OCI-LY1 (cell line): ENCODE results near the gene SLC30A5.

Experiments
- H2AFZ ChIP-seq: fragments of 200-600 bp; sonication (generic), shearing (Covaris generic); 2 replicates; pipeline ENCODE4 v1.6.0; 2014; ENCODE audit warnings: antibody characterized with exemption, mild to moderate bottlenecking, low read length
- H3F3A ChIP-seq: fragments of 200-600 bp; sonication (generic), shearing (Covaris generic); 2 replicates; pipeline ENCODE4 v1.6.0; 2014; ENCODE audit warnings: mild to moderate bottlenecking, antibody characterized with exemption, low read length, moderate library complexity; ENCODE audit not compliant: insufficient read depth
- H3K27ac ChIP-seq: fragments of 200-600 bp; sonication (generic); 2 replicates; pipeline ENCODE4 v1.5.1; 2014; ENCODE audit warnings: low read length, mixed run types, mild to moderate bottlenecking, low read depth; ENCODE audit not compliant: poor library complexity, severe bottlenecking
- H3K27me3 ChIP-seq: fragments of 200-600 bp; sonication (generic); 2 replicates; pipeline ENCODE4 v1.6.0; 2014; ENCODE audit warnings: antibody characterized with exemption, mild to moderate bottlenecking, low read length, moderate library complexity; ENCODE audit not compliant: insufficient read depth
- H3K36me3 ChIP-seq: fragments of 200-600 bp; sonication (generic); 2 replicates; pipeline ENCODE4 v1.6.1; 2014; ENCODE audit warnings: mild to moderate bottlenecking, antibody characterized with exemption, low read length, moderate library complexity, mixed read lengths; ENCODE audit not compliant: insufficient read depth
- H3K4me1 ChIP-seq: fragments of 200-600 bp; sonication (generic); 2 replicates; pipeline ENCODE4 v1.5.1; 2014; ENCODE audit warnings: mild to moderate bottlenecking, low read length, moderate library complexity; ENCODE audit not compliant: insufficient read depth, severe bottlenecking
- H3K4me2 ChIP-seq: fragments of 200-600 bp; sonication (generic), shearing (Covaris generic); 2 replicates; pipeline ENCODE4 v1.6.1; 2014; ENCODE audit warnings: low read length
- H3K4me3 ChIP-seq: fragments of 200-600 bp; sonication (generic); 2 replicates; pipeline ENCODE4 v1.5.1; 2014; ENCODE audit warnings: low read length, low read depth, mild to moderate bottlenecking, mixed read lengths; ENCODE audit not compliant: poor library complexity, severe bottlenecking
- H3K79me2 ChIP-seq: fragments of 200-600 bp; shearing (Covaris generic); 2 replicates; pipeline ENCODE4 v1.6.1; 2016; ENCODE audit warnings: mixed run types, low read length, mixed read lengths; ENCODE audit not compliant: insufficient read depth
- H3K9ac ChIP-seq: fragments of 200-600 bp; sonication (generic), shearing (Covaris generic); 2 replicates; pipeline ENCODE4 v1.6.1; 2014; ENCODE audit warnings: mild to moderate bottlenecking, low read length, mixed read lengths
- H3K9me2 ChIP-seq: fragments of 200-600 bp; sonication (generic), shearing (Covaris generic); 2 replicates; pipeline ENCODE4 v1.6.1; 2014; ENCODE audit warnings: low read depth, mild to moderate bottlenecking, low read length, mixed read lengths
- H3K9me3 ChIP-seq: fragments of 200-600 bp; shearing (Covaris generic); 2 replicates; pipeline ENCODE4 v1.6.1; 2014; ENCODE audit warnings: low read length, mixed read lengths
- H4K20me1 ChIP-seq: fragments of 200-600 bp; sonication (generic), shearing (Covaris generic); 2 replicates; pipeline ENCODE4 v1.6.0; 2016; ENCODE audit warnings: mild to moderate bottlenecking, low read length; ENCODE audit not compliant: insufficient read depth
- CTCF ChIP-seq: fragments of 200-600 bp; sonication (generic), shearing (Covaris generic); IDR thresholded peaks from 2 replicates; pipeline ENCODE4 v1.5.1; 2017; ENCODE audit warnings: mild to moderate bottlenecking, antibody characterized with exemption, low read length, moderate library complexity, mixed read lengths
- EZH2 ChIP-seq: fragments of 200-600 bp; sonication (generic), shearing (Covaris generic); IDR thresholded peaks from 2 replicates; pipeline ENCODE4 v1.8.0; 2017; ENCODE audit warnings: borderline replicate concordance, mixed run types, mild to moderate bottlenecking, antibody characterized with exemption, low read length, moderate library complexity, mixed read lengths

SLC30A5 gene

GRCh38 chr5:69090158-69090557 lies 3.7 kb upstream of the SLC30A5 start:
- H3K27ac ChIP-seq: no peak overlapping the region
- peaks cover 12% of the 10 kb centered on the region for H3K4me1 ChIP-seq
- no peaks in the 10 kb centered on the region for H3F3A ChIP-seq
- peaks cover under 1% of the 10 kb centered on the region; the same call in 1 of the 2 replicates for H3K36me3 ChIP-seq
- no peaks in the 10 kb centered on the region for H3K9me3 ChIP-seq
- H3K4me2 ChIP-seq: no peak overlapping the region
- H2AFZ ChIP-seq: no peak overlapping the region
- H3K9ac ChIP-seq: no peak overlapping the region
- H3K4me3 ChIP-seq: no peak overlapping the region
- no peaks in the 10 kb centered on the region for H4K20me1 ChIP-seq
- no peaks in the 10 kb centered on the region for H3K9me2 ChIP-seq
- TF ChIP-seq EZH2 (no peak), CTCF (no peak)
- no peaks in the 10 kb centered on the region for H3K27me3 ChIP-seq
- peaks cover 9% of the 10 kb centered on the region for H3K79me2 ChIP-seq

- 0 out of 2 replicates have a peak overlapping the region, but pooled peaks have one; percentile 79 for H2AFZ ChIP-seq
- no peaks in the 10 kb centered on the region for H3K9me2 ChIP-seq
- no peaks in the 10 kb centered on the region for H3K9me3 ChIP-seq
- H3K36me3 ChIP-seq: peaks cover 11% of the 10 kb centered on the region; the same call in 1 of the 2 replicates
- no peaks in the 10 kb centered on the region for H3F3A ChIP-seq
- H3K4me1 ChIP-seq: peaks cover 21% of the 10 kb centered on the region
- TF ChIP-seq EZH2 (no peak), CTCF (no peak)
- H4K20me1 ChIP-seq: no peaks in the 10 kb centered on the region
- H3K27ac ChIP-seq: no peak overlapping the region
- H3K9ac ChIP-seq: no peak overlapping the region
- H3K4me3 ChIP-seq: no peak overlapping the region
- H3K79me2 ChIP-seq: peaks cover 12% of the 10 kb centered on the region
- no peak overlapping the region for H3K4me2 ChIP-seq
- H3K27me3 ChIP-seq: no peaks in the 10 kb centered on the region
These were observed 2.0 kb upstream of the SLC30A5 start for GRCh38 chr5:69091771-69092170.

GRCh38 chr5:69092969-69093368 lies 845 bp upstream of the SLC30A5 start:
- Histone ChIP-seq H3K4me1 (peaks cover 21% of the 10 kb centered on the region), H3K9me3 (no peaks in the 10 kb centered on the region), H3K9me2 (no peaks in the 10 kb centered on the region), H4K20me1 (no peaks in the 10 kb centered on the region), H3K9ac (no peak overlapping the region), H3K4me2 (no peak overlapping the region), H3K36me3 (peaks cover 19% of the 10 kb centered on the region; the same call in 1 of the 2 replicates), H3K79me2 (peaks cover 12% of the 10 kb centered on the region), H2AFZ (no peak overlapping the region), H3K27ac (no peak overlapping the region), H3F3A (no peaks in the 10 kb centered on the region), H3K27me3 (no peaks in the 10 kb centered on the region), H3K4me3 (no peak overlapping the region)
- TF ChIP-seq CTCF (no peak), EZH2 (no peak)
